SK-N-SH (cell line): Measurements from ENCODE around the gene PFKP. TPM values are rescaled to one million over a fixed set of nuclear protein-coding genes. Genes with fewer than 3 reads are reported as not detected.

Experiments used
- CTCF ChIA-PET: fragments of 300-600, 350-600 bp; formaldehyde crosslinking; extraction: SDS; loops from one replicate; lab custom pipeline; 2021; lab: Yijun Ruan, JAX
- POLR2A ChIA-PET: fragments of 350-600 bp; sonication (Branson Sonifier 250); formaldehyde crosslinking; extraction: SDS; loops from one replicate; lab custom pipeline; 2020; ENCODE audit warnings: antibody characterized with exemption, inconsistent platforms; lab: Yijun Ruan, JAX
- DNase-seq: peaks from one replicate; pipeline ENCODE4 v3.0.0; 2012
- H2AFZ ChIP-seq: fragments of 200-600 bp; sonication (generic); 2 replicates; pipeline ENCODE4 v1.8.1; 2016; ENCODE audit warnings: antibody characterized with exemption, mild to moderate bottlenecking, low read depth
- H3F3A ChIP-seq: fragments of 200-600 bp; sonication (generic); replicated peaks from 2 replicates; pipeline ENCODE3; 2016; ENCODE audit warnings: antibody characterized with exemption, mild to moderate bottlenecking; ENCODE audit not compliant: insufficient read depth
- H3K27ac ChIP-seq, 2 experiments: fragments of 200-500 bp in 1 of 2; fragments of 200-600 bp in 1 of 2; sonication (Bioruptor generic) in 1 of 2; sonication (generic), shearing (Covaris generic) in 1 of 2; 2 replicates each; pipeline versions ENCODE4 v1.5.1 to v1.6.1; 2014 to 2016; ENCODE audit warnings: low read depth in 2 of 2, inconsistent platforms in 1 of 2, low read length in 1 of 2, mild to moderate bottlenecking in 1 of 2, mixed read lengths in 1 of 2
- H3K27me3 ChIP-seq: fragments of 200-600 bp; sonication (generic), shearing (Covaris generic); 2 replicates; pipeline ENCODE4 v1.6.1; 2016; ENCODE audit warnings: mixed run types; ENCODE audit not compliant: insufficient read depth
- H3K36me3 ChIP-seq, 2 experiments: fragments of 200-500 bp in 1 of 2; fragments of 200-600 bp in 1 of 2; sonication (Bioruptor generic) in 1 of 2; sonication (generic) in 1 of 2; replicated peaks in 1 of 2; 2 replicates each; pipeline versions ENCODE3 to v1.5.1; 2014 to 2016; ENCODE audit warnings: low read length in 1 of 2, mild to moderate bottlenecking in 1 of 2; ENCODE audit not compliant: insufficient read depth in 2 of 2, control insufficient read depth in 1 of 2
- H3K4me1 ChIP-seq, 2 experiments: fragments of 200-500 bp in 1 of 2; fragments of 200-600 bp in 1 of 2; sonication (Bioruptor generic) in 1 of 2; sonication (generic), shearing (Covaris generic) in 1 of 2; 2 replicates each; pipeline versions ENCODE4 v1.5.1 to v1.6.1; 2014 to 2016; ENCODE audit warnings: low read depth in 1 of 2, low read length in 1 of 2, mixed run types in 1 of 2; ENCODE audit not compliant: insufficient read depth in 2 of 2, control insufficient read depth in 1 of 2
- H3K4me2 ChIP-seq: fragments of 200-600 bp; sonication (generic), shearing (Covaris generic); 2 replicates; pipeline ENCODE4 v1.6.1; 2017; ENCODE audit warnings: mixed run types
- H3K4me3 ChIP-seq, 2 experiments: fragments of 200-500 bp in 1 of 2; fragments of 200-600 bp in 1 of 2; sonication (Bioruptor generic) in 1 of 2; sonication (generic), shearing (Covaris generic) in 1 of 2; 2 replicates each; pipeline versions ENCODE4 v1.5.1 to v1.8.1; 2014 to 2016; ENCODE audit warnings: low read depth in 2 of 2, inconsistent platforms in 1 of 2, low read length in 1 of 2, mild to moderate bottlenecking in 1 of 2, mixed read lengths in 1 of 2, moderate library complexity in 1 of 2
- H3K79me2 ChIP-seq: fragments of 200-600 bp; sonication (generic); 2 replicates; pipeline ENCODE4 v1.8.1; 2017; ENCODE audit warnings: mild to moderate bottlenecking; ENCODE audit not compliant: insufficient read depth
- H3K9ac ChIP-seq: fragments of 200-600 bp; sonication (generic); 2 replicates; pipeline ENCODE4 v1.6.1; 2017; ENCODE audit warnings: mixed run types
- H3K9me2 ChIP-seq: fragments of 200-600 bp; sonication (generic); 2 replicates; pipeline ENCODE4 v1.6.1; 2017; ENCODE audit warnings: mixed run types
- H3K9me3 ChIP-seq: fragments of 200-600 bp; sonication (generic); 2 replicates; pipeline ENCODE4 v1.6.1; 2017; ENCODE audit warnings: mixed run types, mild to moderate bottlenecking, moderate library complexity
- H4K20me1 ChIP-seq: fragments of 200-600 bp; sonication (generic); 2 replicates; pipeline ENCODE4 v1.6.1; 2017; ENCODE audit warnings: mild to moderate bottlenecking, mixed run types; ENCODE audit not compliant: insufficient read depth
- CHD2 ChIP-seq: fragments of 150-350 bp; IDR thresholded peaks from 2 replicates; pipeline ENCODE4 v1.6.1; 2018; ENCODE audit warnings: low read length; ENCODE audit not compliant: partially characterized antibody
- EP300 ChIP-seq, 2 experiments: IDR thresholded peaks; 2 replicates each; pipeline versions ENCODE4 v1.4.0 to v1.6.1; 2012; ENCODE audit warnings: borderline replicate concordance in 1 of 2, low read depth in 1 of 2, low read length in 1 of 2
- FOSL2 ChIP-seq: IDR thresholded peaks from 2 replicates; pipeline ENCODE4 v1.4.0; 2012; ENCODE audit warnings: low read depth, mild to moderate bottlenecking, moderate library complexity, borderline replicate concordance
- GATA2 ChIP-seq: sonication (generic); formaldehyde crosslinking; IDR thresholded peaks from 2 replicates; pipeline ENCODE4 v1.5.0; 2020; ENCODE audit warnings: mild to moderate bottlenecking, missing genetic modification reagents
- JUND ChIP-seq: IDR thresholded peaks from 2 replicates; pipeline ENCODE4 v1.4.0; 2012
- NFIC ChIP-seq: IDR thresholded peaks from 2 replicates; pipeline ENCODE4 v1.4.0; 2012; ENCODE audit warnings: borderline replicate concordance
- NRF1 ChIP-seq: IDR thresholded peaks from 2 replicates; pipeline ENCODE4 v1.6.1; 2012; ENCODE audit warnings: low read depth, mild to moderate bottlenecking, low read length
- RXRA ChIP-seq: IDR thresholded peaks from 2 replicates; pipeline ENCODE4 v1.4.0; 2012; ENCODE audit warnings: low read depth, mild to moderate bottlenecking, borderline replicate concordance
- SIN3A ChIP-seq: IDR thresholded peaks from 2 replicates; pipeline ENCODE4 v1.6.1; 2012; ENCODE audit warnings: low read depth, mild to moderate bottlenecking, low read length, moderate library complexity, borderline replicate concordance
- SMC3 ChIP-seq: IDR thresholded peaks from 2 replicates; pipeline ENCODE4 v1.6.1; 2012; ENCODE audit warnings: low read depth, low read length, improper control_type of control experiment
- TCF12 ChIP-seq: IDR thresholded peaks from 2 replicates; pipeline ENCODE4 v1.4.0; 2012
- TEAD4 ChIP-seq: IDR thresholded peaks from 2 replicates; pipeline ENCODE4 v1.4.0; 2012; ENCODE audit warnings: mild to moderate bottlenecking, borderline replicate concordance; ENCODE audit not compliant: insufficient read depth
- USF2 ChIP-seq: fragments of 150-350 bp; IDR thresholded peaks from 2 replicates; pipeline ENCODE4 v1.6.1; 2017; ENCODE audit warnings: antibody characterized with exemption, low read length, low read depth, borderline replicate concordance
- ZBTB33 ChIP-seq: IDR thresholded peaks from 2 replicates; pipeline ENCODE4 v1.4.0; 2012; ENCODE audit warnings: low read depth, borderline replicate concordance
- WGBS: methylation state at CpG from one replicate; pipeline ENCODE4 v1.1.6; 2017; ENCODE audit warnings: low lambda C conversion rate; 5-methylcytosine and 5-hydroxymethylcytosine counted together
- polyA plus RNA-seq, 3 experiments: library from polyadenylated mRNA; depleted of rRNA; stranded (reverse); fragments of >200 nt; gene quantifications; 2 replicates each; pipeline ENCODE4 v1.2.3, GENCODE V29; 2012
- TF ChIP-seq, protein P1 (sequence below): fragments of 150-350 bp; IDR thresholded peaks from 2 replicates; pipeline ENCODE4 v1.6.1; 2016; ENCODE audit warnings: mild to moderate bottlenecking, low read depth, low read length
- TF ChIP-seq, protein P2 (sequence below): IDR thresholded peaks from 2 replicates; pipeline ENCODE4 v1.6.1; 2012; ENCODE audit warnings: mild to moderate bottlenecking, low read depth, low read length, moderate library complexity

PFKP gene
- polyA plus RNA-seq, 1 of the 3 experiments (the other 2 are of a cell fraction), result 175 TPM

GRCh38 chr10:3036155-3037021, 31.0 kb upstream of the PFKP start:
- Histone ChIP-seq H3K9ac (no peak overlapping the region), H3K36me3 (no peaks in the 10 kb centered on the region), H3K9me3 (no peaks in the 10 kb centered on the region), H3K27me3 (no peaks in the 10 kb centered on the region; the same call in 1 of the 2 replicates), H3K79me2 (no peaks in the 10 kb centered on the region), H3K4me1 (no peaks in the 10 kb centered on the region), H3F3A (no peaks in the 10 kb centered on the region), H3K4me3 (no peak overlapping the region), H3K4me2 (no peak overlapping the region), H3K9me2 (no peaks in the 10 kb centered on the region), H2AFZ (no peak overlapping the region), H3K27ac (no peak overlapping the region)
- ChIA-PET CTCF (interaction anchor here (1.5 to 1.6 kb wide), 2 partner anchors 105 to 108 kb away, joined by 5 read pairs; no protein-coding TSS in a partner anchor), POLR2A (no interaction called here)
- WGBS, result 46% methylated on average over 8 of the region's 8 CpGs
- no peak for DNase-seq
- TF ChIP-seq FOSL2 (no peak), SMC3 (no peak), RXRA (no peak), ZBTB33 (no peak), SIN3A (no peak), GATA2 (CRISPR knock-in tag) (no peak), NRF1 (no peak), CHD2 (no peak), JUND (no peak), EP300 (IDR thresholded peaks at IDR 0.05; ENCODE audit: borderline replicate concordance in 1 of 2, low read depth in 1 of 2, low read length in 1 of 2) (no peak), TCF12 (no peak), NFIC (no peak), TEAD4 (no peak), USF2 (no peak)
- TF ChIP-seq, protein P1, sequence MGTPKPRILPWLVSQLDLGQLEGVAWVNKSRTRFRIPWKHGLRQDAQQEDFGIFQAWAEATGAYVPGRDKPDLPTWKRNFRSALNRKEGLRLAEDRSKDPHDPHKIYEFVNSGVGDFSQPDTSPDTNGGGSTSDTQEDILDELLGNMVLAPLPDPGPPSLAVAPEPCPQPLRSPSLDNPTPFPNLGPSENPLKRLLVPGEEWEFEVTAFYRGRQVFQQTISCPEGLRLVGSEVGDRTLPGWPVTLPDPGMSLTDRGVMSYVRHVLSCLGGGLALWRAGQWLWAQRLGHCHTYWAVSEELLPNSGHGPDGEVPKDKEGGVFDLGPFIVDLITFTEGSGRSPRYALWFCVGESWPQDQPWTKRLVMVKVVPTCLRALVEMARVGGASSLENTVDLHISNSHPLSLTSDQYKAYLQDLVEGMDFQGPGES, result no peak
- TF ChIP-seq, protein P2, sequence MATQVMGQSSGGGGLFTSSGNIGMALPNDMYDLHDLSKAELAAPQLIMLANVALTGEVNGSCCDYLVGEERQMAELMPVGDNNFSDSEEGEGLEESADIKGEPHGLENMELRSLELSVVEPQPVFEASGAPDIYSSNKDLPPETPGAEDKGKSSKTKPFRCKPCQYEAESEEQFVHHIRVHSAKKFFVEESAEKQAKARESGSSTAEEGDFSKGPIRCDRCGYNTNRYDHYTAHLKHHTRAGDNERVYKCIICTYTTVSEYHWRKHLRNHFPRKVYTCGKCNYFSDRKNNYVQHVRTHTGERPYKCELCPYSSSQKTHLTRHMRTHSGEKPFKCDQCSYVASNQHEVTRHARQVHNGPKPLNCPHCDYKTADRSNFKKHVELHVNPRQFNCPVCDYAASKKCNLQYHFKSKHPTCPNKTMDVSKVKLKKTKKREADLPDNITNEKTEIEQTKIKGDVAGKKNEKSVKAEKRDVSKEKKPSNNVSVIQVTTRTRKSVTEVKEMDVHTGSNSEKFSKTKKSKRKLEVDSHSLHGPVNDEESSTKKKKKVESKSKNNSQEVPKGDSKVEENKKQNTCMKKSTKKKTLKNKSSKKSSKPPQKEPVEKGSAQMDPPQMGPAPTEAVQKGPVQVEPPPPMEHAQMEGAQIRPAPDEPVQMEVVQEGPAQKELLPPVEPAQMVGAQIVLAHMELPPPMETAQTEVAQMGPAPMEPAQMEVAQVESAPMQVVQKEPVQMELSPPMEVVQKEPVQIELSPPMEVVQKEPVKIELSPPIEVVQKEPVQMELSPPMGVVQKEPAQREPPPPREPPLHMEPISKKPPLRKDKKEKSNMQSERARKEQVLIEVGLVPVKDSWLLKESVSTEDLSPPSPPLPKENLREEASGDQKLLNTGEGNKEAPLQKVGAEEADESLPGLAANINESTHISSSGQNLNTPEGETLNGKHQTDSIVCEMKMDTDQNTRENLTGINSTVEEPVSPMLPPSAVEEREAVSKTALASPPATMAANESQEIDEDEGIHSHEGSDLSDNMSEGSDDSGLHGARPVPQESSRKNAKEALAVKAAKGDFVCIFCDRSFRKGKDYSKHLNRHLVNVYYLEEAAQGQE, result no peak
- TF ChIP-seq, all 33 proteins: peak for 0
- no peaks in the 10 kb centered on the region for H4K20me1 ChIP-seq
